ENCODE measurements around the gene ATP5F1D. TPM values are rescaled to one million over a fixed set of nuclear protein-coding genes. Genes with fewer than 3 reads are reported as not detected.

ATP5F1D gene
- total and polyA plus RNA-seq, 11 donors, result 201 to 1,034 (median 459) TPM

DNA sequence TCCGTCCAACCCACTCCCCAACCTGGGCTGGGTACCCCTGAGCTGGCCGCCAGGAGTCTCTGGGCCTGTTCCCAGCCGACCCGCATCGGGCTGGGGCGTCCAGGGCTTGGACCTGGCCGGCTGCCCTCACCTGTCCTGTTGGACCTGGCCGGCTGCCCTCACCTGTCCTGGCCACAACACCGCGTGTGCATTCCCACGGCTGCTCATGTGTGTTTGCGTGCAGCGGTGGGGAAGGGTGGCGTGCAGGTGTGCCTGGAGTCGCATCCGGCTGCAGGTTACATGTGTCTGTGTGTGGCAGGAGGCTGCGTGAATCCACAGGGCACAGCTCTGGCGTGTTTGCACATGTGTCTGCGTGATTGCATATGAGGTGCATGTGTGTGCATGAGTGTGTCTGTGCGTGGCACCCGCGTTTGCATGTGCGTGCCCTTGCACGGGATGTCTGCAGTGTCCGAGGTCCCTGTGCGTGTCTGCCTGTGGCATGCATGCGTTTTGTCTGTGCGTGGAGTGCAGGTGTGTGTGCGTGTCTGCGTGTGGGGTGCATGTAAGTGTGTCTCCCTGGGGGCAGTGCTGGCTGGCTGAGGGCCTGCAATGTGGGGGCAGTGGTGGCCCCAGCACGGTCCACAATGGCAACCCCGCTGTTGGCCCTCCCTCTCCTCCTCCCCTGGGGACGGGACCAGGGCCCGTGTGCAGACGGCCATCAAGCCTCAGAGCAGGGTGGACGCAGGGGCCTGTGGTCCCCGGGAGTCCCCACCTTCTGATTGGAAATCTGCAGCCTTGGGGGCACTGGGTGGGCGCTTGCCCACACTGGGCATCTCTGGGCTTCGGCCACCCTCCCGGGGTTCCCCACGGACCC is 47.5 kb downstream of the ATP5F1D start:
- no peak for DNase-seq
- TF ChIP-seq CTCF (IDR thresholded peaks at IDR 0.05) (no peak), POLR2A (IDR thresholded peaks at IDR 0.05) (no peak)
- peaks cover 25 to 93% (median 60%) of the 10 kb centered on the region in 9 donors for H3K27me3 ChIP-seq
- no peaks in the 10 kb centered on the region for H3K36me3 ChIP-seq
- H3K27ac ChIP-seq, result no peak overlapping the region
- ATAC-seq, result no peak
- intact Hi-C loops (cut with DNase I), result loop anchor here in 3 of 10 donors (10.0 kb wide), 3 partner anchors 66 to 236 kb away; partner anchors contain the start of gene PLK5 (in 2 of the 3)
- peaks cover 0 to 23% (median 0%) of the 10 kb centered on the region in 12 donors for H3K4me1 ChIP-seq
- 83 to 94% (median 89%) methylated on average over 18 to 41 of the region's 41 CpGs for WGBS, 4 donors
- no peak overlapping the region for H3K4me3 ChIP-seq
- no peaks in the 10 kb centered on the region for H3K9me3 ChIP-seq

DNA sequence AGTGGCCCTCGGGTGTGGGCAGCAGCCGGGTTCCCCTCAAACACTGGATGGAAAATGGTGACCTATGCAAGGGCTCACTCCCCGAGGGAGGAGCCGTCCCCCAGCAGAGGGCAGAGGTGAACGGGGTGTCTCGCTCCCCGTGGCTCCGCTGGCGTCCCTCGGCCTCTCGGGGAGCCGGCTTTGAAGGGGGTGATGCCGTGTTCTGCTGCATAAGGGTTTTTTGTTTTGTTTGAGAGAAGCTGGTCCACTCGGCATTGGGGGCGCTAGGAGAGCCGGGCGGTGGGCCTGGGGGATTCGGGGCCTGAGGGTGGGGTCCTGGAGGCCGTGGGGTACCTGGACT is 48.1 kb downstream of the ATP5F1D start:
- no peaks in the 10 kb centered on the region for H3K9me3 ChIP-seq
- ATAC-seq (no peak), DNase-seq (no peak)
- H3K27me3 ChIP-seq, result peaks cover 26 to 93% (median 58%) of the 10 kb centered on the region in 9 donors
- 71 to 86% (median 77%) methylated on average over 9 to 19 of the region's 19 CpGs for WGBS, 4 donors
- peaks cover 0 to 23% (median 0%) of the 10 kb centered on the region in 12 donors for H3K4me1 ChIP-seq
- H3K4me3 ChIP-seq, result no peak overlapping the region
- intact Hi-C loops (cut with DNase I), result loop anchor here in 3 of 10 donors (10.0 kb wide), 3 partner anchors 65 to 235 kb away; partner anchors contain the start of gene PLK5 (in 2 of the 3)
- TF ChIP-seq POLR2A (IDR thresholded peaks at IDR 0.05) (no peak), CTCF (IDR thresholded peaks at IDR 0.05) (no peak)
- no peaks in the 10 kb centered on the region for H3K36me3 ChIP-seq
- no peak overlapping the region for H3K27ac ChIP-seq

DNA sequence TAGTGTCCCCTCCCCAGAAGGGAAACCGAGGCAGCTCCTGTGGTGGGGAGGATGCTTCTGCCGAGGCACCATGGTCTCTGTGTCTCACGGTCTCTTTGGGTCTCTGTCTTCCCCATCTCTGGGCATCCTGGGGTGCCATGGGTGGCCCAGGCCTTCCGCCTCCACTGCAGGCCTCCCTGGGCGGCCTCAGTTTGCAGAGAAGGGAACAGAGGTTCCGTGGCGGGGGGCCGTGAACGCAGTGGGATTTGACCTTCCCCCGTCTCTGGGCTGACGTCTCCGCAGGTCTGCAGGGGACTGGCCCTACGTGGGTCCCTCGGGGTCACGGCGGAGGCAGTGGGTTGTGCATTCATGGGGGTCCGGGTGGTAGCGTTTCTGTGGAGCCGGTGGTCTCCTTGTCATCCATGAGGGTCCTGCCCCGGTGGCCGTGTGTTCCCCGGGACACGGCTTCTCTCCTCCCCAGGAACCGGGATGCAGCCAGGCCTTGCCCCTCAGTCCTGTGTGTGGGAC is 48.7 kb downstream of the ATP5F1D start:
- no peak for DNase-seq
- Histone ChIP-seq H3K27me3 (peaks cover 24 to 93% (median 56%) of the 10 kb centered on the region in 9 donors), H3K9me3 (no peaks in the 10 kb centered on the region), H3K4me3 (no peak overlapping the region), H3K27ac (no peak overlapping the region), H3K36me3 (no peaks in the 10 kb centered on the region), H3K4me1 (peaks cover 0 to 26% (median 0%) of the 10 kb centered on the region in 12 donors)
- 86 to 93% (median 91%) methylated on average over 19 to 24 of the region's 24 CpGs for WGBS, 4 donors
- TF ChIP-seq CTCF (IDR thresholded peaks at IDR 0.05) (no peak), POLR2A (IDR thresholded peaks at IDR 0.05) (no peak)
- no peak for ATAC-seq
- intact Hi-C loops (cut with DNase I), result no loop called here
